Liver (tissue), 9 donors: ENCODE results near the gene SMIM35. TPM values are rescaled to one million over a fixed set of nuclear protein-coding genes. Genes with fewer than 3 reads are reported as not detected.

ENCODE experiments used
- DNase-seq: peaks from one replicate; pipeline ENCODE4 v3.0.0-alpha.2; 2017; ENCODE audit warnings: low spot score
- H3K27ac ChIP-seq, 2 donors: one replicate each; pipeline ENCODE4 v1.7.0; 2013; ENCODE audit warnings: inconsistent platforms in 2 of 2, low read length in 2 of 2, control low read depth in 1 of 2, low read depth in 1 of 2, mild to moderate bottlenecking in 1 of 2
- H3K27me3 ChIP-seq, 4 donors: one replicate each; pipeline versions ENCODE4 v1.6.1 to v1.7.0; 2013; ENCODE audit warnings: low read length in 3 of 4, inconsistent platforms in 1 of 4, mild to moderate bottlenecking in 1 of 4, moderate library complexity in 1 of 4; ENCODE audit not compliant: control insufficient read depth in 4 of 4, insufficient read depth in 4 of 4
- H3K36me3 ChIP-seq, 4 donors: one replicate each; pipeline versions ENCODE4 v1.6.1 to v1.7.0; 2013; ENCODE audit warnings: low read length in 3 of 4, mild to moderate bottlenecking in 3 of 4, low read depth in 1 of 4, moderate library complexity in 1 of 4; ENCODE audit not compliant: control insufficient read depth in 4 of 4, insufficient read depth in 3 of 4
- H3K4me1 ChIP-seq, 4 donors: one replicate each; pipeline versions ENCODE4 v1.6.1 to v1.7.0; 2013; ENCODE audit warnings: low read length in 3 of 4, mild to moderate bottlenecking in 3 of 4, moderate library complexity in 1 of 4; ENCODE audit not compliant: control insufficient read depth in 4 of 4, insufficient read depth in 4 of 4
- H3K4me3 ChIP-seq, 3 donors: one replicate each; pipeline versions ENCODE4 v1.6.1 to v1.7.0; 2013; ENCODE audit warnings: low read length in 3 of 3, control low read depth in 1 of 3, low read depth in 1 of 3, mild to moderate bottlenecking in 1 of 3
- H3K9ac ChIP-seq, 2 donors: one replicate each; pipeline ENCODE4 v1.7.0; 2013; ENCODE audit warnings: low read length in 2 of 2, mild to moderate bottlenecking in 2 of 2, moderate library complexity in 2 of 2, control low read depth in 1 of 2, low read depth in 1 of 2
- H3K9me3 ChIP-seq, 4 donors: one replicate each; pipeline versions ENCODE4 v1.6.1 to v1.7.0; 2013; ENCODE audit warnings: low read length in 3 of 4; ENCODE audit not compliant: control insufficient read depth in 4 of 4
- EGR1 ChIP-seq, 2 donors: IDR thresholded peaks; 2 replicates each; pipeline ENCODE4 v1.6.1; 2016 to 2018; ENCODE audit warnings: antibody characterized with exemption in 2 of 2, low read depth in 2 of 2
- FOXA1 ChIP-seq: IDR thresholded peaks from 2 replicates; pipeline ENCODE4 v1.6.1; 2016; ENCODE audit warnings: antibody characterized with exemption
- FOXA2 ChIP-seq: IDR thresholded peaks from 2 replicates; pipeline ENCODE4 v1.6.1; 2016; ENCODE audit warnings: antibody characterized with exemption
- GABPA ChIP-seq, 2 donors: IDR thresholded peaks in 1 of 2; conservative IDR thresholded peaks in 1 of 2; 2 replicates each; pipeline ENCODE4 v1.6.1; 2016; ENCODE audit warnings: antibody characterized with exemption in 2 of 2, mild to moderate bottlenecking in 1 of 2, moderate library complexity in 1 of 2
- HNF4A ChIP-seq, 2 donors: conservative IDR thresholded peaks; 2 replicates each; pipeline ENCODE4 v1.6.1; 2016; ENCODE audit warnings: antibody characterized with exemption in 2 of 2, mild to moderate bottlenecking in 2 of 2
- HNF4G ChIP-seq: IDR thresholded peaks from 2 replicates; pipeline ENCODE4 v1.6.1; 2016; ENCODE audit warnings: antibody characterized with exemption
- JUND ChIP-seq, 2 donors: IDR thresholded peaks; 2 replicates each; pipeline ENCODE4 v1.6.1; 2016; ENCODE audit warnings: antibody characterized with exemption in 2 of 2
- NR2F2 ChIP-seq: IDR thresholded peaks from 2 replicates; pipeline ENCODE4 v1.6.1; 2016; ENCODE audit warnings: antibody characterized with exemption
- RAD21 ChIP-seq, 2 donors: IDR thresholded peaks; 2 replicates each; pipeline ENCODE4 v1.6.1; 2016; ENCODE audit warnings: antibody characterized with exemption in 2 of 2, mild to moderate bottlenecking in 2 of 2
- RXRA ChIP-seq, 2 donors: IDR thresholded peaks; 2 replicates each; pipeline ENCODE4 v1.6.1; 2017 to 2018; ENCODE audit warnings: antibody characterized with exemption in 2 of 2, mild to moderate bottlenecking in 1 of 2
- SP1 ChIP-seq: IDR thresholded peaks from 2 replicates; pipeline ENCODE4 v1.6.1; 2018; ENCODE audit warnings: antibody characterized with exemption, mild to moderate bottlenecking
- TAF1 ChIP-seq: conservative IDR thresholded peaks from 2 replicates; pipeline ENCODE4 v1.6.1; 2016; ENCODE audit warnings: antibody characterized with exemption, mild to moderate bottlenecking
- YY1 ChIP-seq: IDR thresholded peaks from 2 replicates; pipeline ENCODE4 v1.6.1; 2016; ENCODE audit warnings: antibody characterized with exemption, mild to moderate bottlenecking
- WGBS: extraction: QIAGEN DNeasy Blood & Tissue Kit; methylation state at CpG from one replicate; pipeline ENCODE4 v1.1.7; 2013; 5-methylcytosine and 5-hydroxymethylcytosine counted together
- polyA plus RNA-seq, 2 donors: library from polyadenylated mRNA; stranded (reverse) in 1 of 2; unstranded in 1 of 2; fragments of 200-250 nt in 1 of 2; fragments of >200 nt in 1 of 2; fragmentation: Nextera tagmentation in 1 of 2; extraction: Ambion mirVana in 1 of 2; gene quantifications; one replicate each; pipeline versions ENCODE4 v1.2.1 to v1.2.3, GENCODE V29; 2013 to 2015
- total RNA-seq, 2 donors: library from RNA; depleted of rRNA; stranded (reverse); fragments of >200 nt; gene quantifications; one replicate each; pipeline ENCODE4 v1.2.3, GENCODE V29; 2014
- TF ChIP-seq, protein P1 (sequence below): IDR thresholded peaks from 2 replicates; pipeline ENCODE4 v1.6.1; 2016; ENCODE audit warnings: antibody characterized with exemption
- TF ChIP-seq, protein P2 (sequence below): IDR thresholded peaks from 2 replicates; pipeline ENCODE4 v1.6.1; 2016; ENCODE audit warnings: antibody characterized with exemption, mild to moderate bottlenecking
- TF ChIP-seq, protein P3 (sequence below): IDR thresholded peaks from 2 replicates; pipeline ENCODE4 v1.6.1; 2016; ENCODE audit warnings: antibody characterized with exemption
- TF ChIP-seq, protein P4 (sequence below): fragments of 150-350 bp; IDR thresholded peaks from 2 replicates; pipeline ENCODE4 v1.5.1; 2017; ENCODE audit warnings: improper control_type of control experiment, low read depth, low read length; ENCODE audit not compliant: missing input control
- TF ChIP-seq, protein P5 (sequence below): IDR thresholded peaks from 2 replicates; pipeline ENCODE4 v1.6.1; 2016; ENCODE audit warnings: antibody characterized with exemption
- donor health status: healthy.
- donor health status: healthy.
- donor health status: healthy.
- donor health status: healthy.
- donor health status: healthy.

Gene SMIM35
- total and polyA plus RNA-seq, 4 donors: 0.07 TPM; not detected in 3

DNA sequence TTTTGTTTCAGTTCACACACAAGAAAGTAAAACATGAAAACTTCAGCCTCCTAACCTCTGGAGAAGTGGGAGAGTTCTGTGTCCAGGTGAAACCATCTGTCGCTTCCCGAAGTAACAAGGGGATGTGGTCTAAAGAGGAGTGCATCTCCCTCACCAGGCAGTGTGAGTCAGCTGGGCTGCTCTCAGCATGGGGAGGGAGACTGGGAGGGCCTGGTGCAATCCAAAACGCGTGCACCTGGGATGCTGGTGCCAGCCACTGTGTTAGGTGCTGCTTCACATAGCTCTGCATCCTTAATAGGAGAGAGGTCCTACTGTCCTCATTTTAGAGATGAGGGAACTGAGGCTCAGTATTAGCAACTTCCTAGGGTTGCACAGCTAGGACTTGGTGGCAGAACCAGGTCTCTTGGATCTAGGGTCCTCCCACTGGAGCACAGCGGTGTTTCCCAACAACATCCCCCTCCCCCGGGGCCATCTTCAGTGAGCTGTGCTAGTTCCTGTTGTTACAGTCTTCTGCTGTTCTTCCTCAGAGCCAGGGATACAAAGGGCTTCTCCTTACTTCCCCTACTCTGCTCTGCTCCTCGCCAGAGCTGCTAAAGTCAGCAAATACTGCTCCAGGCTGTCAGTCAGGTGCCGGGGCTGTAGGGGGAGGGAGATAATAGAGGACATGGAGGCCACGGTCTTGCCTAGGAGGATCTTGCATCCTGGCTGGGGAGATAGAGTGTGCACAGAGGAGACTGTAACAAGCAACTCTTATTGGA, 92.6 kb downstream of the SMIM35 start:
- H3K36me3 ChIP-seq: no peaks in the 10 kb centered on the region
- no peak for DNase-seq
- no peaks in the 10 kb centered on the region for H3K9me3 ChIP-seq
- peaks cover 0 to 4% (median 0%) of the 10 kb centered on the region in 4 donors for H3K4me1 ChIP-seq
- no peak overlapping the region for H3K4me3 ChIP-seq
- H3K9ac ChIP-seq: no peak overlapping the region
- H3K27ac ChIP-seq: no peak overlapping the region
- no peaks in the 10 kb centered on the region for H3K27me3 ChIP-seq
- TF ChIP-seq YY1 (no peak), HNF4A (conservative IDR thresholded peaks at IDR 0.05) (no peak), EGR1 (IDR thresholded peaks at IDR 0.05; ENCODE audit: low read depth in 2 of 2) (no peak), HNF4G (no peak), NR2F2 (no peak), RXRA (IDR thresholded peaks at IDR 0.05) (no peak), JUND (IDR thresholded peaks at IDR 0.05) (no peak), FOXA1 (no peak), FOXA2 (no peak), RAD21 (IDR thresholded peaks at IDR 0.05) (no peak), GABPA (IDR thresholded peaks at IDR 0.05 in 1 of 2, conservative IDR thresholded peaks at IDR 0.05 in 1 of 2) (no peak), TAF1 (no peak), SP1 (no peak)
- TF ChIP-seq, protein P1, sequence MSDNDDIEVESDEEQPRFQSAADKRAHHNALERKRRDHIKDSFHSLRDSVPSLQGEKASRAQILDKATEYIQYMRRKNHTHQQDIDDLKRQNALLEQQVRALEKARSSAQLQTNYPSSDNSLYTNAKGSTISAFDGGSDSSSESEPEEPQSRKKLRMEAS: no peak
- TF ChIP-seq, protein P2, sequence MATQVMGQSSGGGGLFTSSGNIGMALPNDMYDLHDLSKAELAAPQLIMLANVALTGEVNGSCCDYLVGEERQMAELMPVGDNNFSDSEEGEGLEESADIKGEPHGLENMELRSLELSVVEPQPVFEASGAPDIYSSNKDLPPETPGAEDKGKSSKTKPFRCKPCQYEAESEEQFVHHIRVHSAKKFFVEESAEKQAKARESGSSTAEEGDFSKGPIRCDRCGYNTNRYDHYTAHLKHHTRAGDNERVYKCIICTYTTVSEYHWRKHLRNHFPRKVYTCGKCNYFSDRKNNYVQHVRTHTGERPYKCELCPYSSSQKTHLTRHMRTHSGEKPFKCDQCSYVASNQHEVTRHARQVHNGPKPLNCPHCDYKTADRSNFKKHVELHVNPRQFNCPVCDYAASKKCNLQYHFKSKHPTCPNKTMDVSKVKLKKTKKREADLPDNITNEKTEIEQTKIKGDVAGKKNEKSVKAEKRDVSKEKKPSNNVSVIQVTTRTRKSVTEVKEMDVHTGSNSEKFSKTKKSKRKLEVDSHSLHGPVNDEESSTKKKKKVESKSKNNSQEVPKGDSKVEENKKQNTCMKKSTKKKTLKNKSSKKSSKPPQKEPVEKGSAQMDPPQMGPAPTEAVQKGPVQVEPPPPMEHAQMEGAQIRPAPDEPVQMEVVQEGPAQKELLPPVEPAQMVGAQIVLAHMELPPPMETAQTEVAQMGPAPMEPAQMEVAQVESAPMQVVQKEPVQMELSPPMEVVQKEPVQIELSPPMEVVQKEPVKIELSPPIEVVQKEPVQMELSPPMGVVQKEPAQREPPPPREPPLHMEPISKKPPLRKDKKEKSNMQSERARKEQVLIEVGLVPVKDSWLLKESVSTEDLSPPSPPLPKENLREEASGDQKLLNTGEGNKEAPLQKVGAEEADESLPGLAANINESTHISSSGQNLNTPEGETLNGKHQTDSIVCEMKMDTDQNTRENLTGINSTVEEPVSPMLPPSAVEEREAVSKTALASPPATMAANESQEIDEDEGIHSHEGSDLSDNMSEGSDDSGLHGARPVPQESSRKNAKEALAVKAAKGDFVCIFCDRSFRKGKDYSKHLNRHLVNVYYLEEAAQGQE: no peak
- TF ChIP-seq, protein P3, sequence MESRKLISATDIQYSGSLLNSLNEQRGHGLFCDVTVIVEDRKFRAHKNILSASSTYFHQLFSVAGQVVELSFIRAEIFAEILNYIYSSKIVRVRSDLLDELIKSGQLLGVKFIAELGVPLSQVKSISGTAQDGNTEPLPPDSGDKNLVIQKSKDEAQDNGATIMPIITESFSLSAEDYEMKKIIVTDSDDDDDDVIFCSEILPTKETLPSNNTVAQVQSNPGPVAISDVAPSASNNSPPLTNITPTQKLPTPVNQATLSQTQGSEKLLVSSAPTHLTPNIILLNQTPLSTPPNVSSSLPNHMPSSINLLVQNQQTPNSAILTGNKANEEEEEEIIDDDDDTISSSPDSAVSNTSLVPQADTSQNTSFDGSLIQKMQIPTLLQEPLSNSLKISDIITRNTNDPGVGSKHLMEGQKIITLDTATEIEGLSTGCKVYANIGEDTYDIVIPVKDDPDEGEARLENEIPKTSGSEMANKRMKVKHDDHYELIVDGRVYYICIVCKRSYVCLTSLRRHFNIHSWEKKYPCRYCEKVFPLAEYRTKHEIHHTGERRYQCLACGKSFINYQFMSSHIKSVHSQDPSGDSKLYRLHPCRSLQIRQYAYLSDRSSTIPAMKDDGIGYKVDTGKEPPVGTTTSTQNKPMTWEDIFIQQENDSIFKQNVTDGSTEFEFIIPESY: no peak
- TF ChIP-seq, protein P4, sequence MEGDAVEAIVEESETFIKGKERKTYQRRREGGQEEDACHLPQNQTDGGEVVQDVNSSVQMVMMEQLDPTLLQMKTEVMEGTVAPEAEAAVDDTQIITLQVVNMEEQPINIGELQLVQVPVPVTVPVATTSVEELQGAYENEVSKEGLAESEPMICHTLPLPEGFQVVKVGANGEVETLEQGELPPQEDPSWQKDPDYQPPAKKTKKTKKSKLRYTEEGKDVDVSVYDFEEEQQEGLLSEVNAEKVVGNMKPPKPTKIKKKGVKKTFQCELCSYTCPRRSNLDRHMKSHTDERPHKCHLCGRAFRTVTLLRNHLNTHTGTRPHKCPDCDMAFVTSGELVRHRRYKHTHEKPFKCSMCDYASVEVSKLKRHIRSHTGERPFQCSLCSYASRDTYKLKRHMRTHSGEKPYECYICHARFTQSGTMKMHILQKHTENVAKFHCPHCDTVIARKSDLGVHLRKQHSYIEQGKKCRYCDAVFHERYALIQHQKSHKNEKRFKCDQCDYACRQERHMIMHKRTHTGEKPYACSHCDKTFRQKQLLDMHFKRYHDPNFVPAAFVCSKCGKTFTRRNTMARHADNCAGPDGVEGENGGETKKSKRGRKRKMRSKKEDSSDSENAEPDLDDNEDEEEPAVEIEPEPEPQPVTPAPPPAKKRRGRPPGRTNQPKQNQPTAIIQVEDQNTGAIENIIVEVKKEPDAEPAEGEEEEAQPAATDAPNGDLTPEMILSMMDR: no peak
- TF ChIP-seq, protein P5, sequence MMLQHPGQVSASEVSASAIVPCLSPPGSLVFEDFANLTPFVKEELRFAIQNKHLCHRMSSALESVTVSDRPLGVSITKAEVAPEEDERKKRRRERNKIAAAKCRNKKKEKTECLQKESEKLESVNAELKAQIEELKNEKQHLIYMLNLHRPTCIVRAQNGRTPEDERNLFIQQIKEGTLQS: no peak
- WGBS: 74% methylated on average over 9 of the region's 9 CpGs
